IMR-90 (cell line): ENCODE data around the gene EIF3K. TPM values are rescaled to one million over a fixed set of nuclear protein-coding genes. Genes with fewer than 3 reads are reported as not detected.

Source experiments
- ATAC-seq: fragments of 200-7000 bp; cut with Tn5 transposase; 2 replicates; pipeline ENCODE4 v1.9.1; 2020; ENCODE audit warnings: low read depth, mild to moderate bottlenecking, moderate library complexity
- BruUV-seq: library from RNA; stranded (reverse); fragments of 400-500 nt; replicated peaks from 2 replicates; lab custom pipeline; 2021; lab: Mats Ljungman, UMichigan
- CTCF ChIA-PET: fragments of 300-600 bp; formaldehyde crosslinking; extraction: SDS; loops from one replicate; lab custom pipeline; 2021; ENCODE audit warnings: antibody characterized with exemption; lab: Yijun Ruan, JAX
- POLR2A ChIA-PET: fragments of 300-600 bp; sonication (Branson Sonifier 250); formaldehyde crosslinking; loops from one replicate; lab custom pipeline; 2022; ENCODE audit warnings: antibody characterized with exemption; ENCODE audit not compliant: unreplicated experiment; lab: Charles Lee
- DNase-seq: peaks from one replicate; pipeline ENCODE4 v3.0.0; 2013
- H2AFZ ChIP-seq: replicated peaks from 2 replicates; pipeline ENCODE3; 2013; ENCODE audit warnings: low read length, mild to moderate bottlenecking; ENCODE audit not compliant: poor library complexity
- H2AK5ac ChIP-seq: 2 replicates; pipeline ENCODE4 v1.6.1; 2013; ENCODE audit warnings: low read depth, low read length, inconsistent platforms
- H2AK9ac ChIP-seq: replicated peaks from 2 replicates; pipeline ENCODE3; 2013; ENCODE audit warnings: mild to moderate bottlenecking, low read depth, low read length, moderate library complexity; ENCODE audit not compliant: poor library complexity
- H2BK120ac ChIP-seq: 2 replicates; pipeline ENCODE4 v1.6.1; 2013; ENCODE audit warnings: low read depth, low read length, inconsistent platforms
- H2BK15ac ChIP-seq: 3 replicates; pipeline ENCODE4 v1.6.1; 2013; ENCODE audit warnings: low read depth, low read length, inconsistent platforms
- H2BK20ac ChIP-seq: 2 replicates; pipeline ENCODE4 v1.6.1; 2013; ENCODE audit warnings: low read depth, mild to moderate bottlenecking, inconsistent platforms, low read length, moderate library complexity
- H2BK5ac ChIP-seq: 2 replicates; pipeline ENCODE4 v1.6.1; 2013; ENCODE audit warnings: mild to moderate bottlenecking, low read depth, low read length, inconsistent platforms; ENCODE audit not compliant: poor library complexity, severe bottlenecking
- H3K14ac ChIP-seq: replicated peaks from 2 replicates; pipeline ENCODE4 v1.6.1; 2013; ENCODE audit warnings: low read depth, low read length, inconsistent platforms
- H3K18ac ChIP-seq: 2 replicates; pipeline ENCODE4 v1.6.1; 2013; ENCODE audit warnings: low read depth, low read length, control low read depth
- H3K23ac ChIP-seq: 2 replicates; pipeline ENCODE4 v1.6.1; 2013; ENCODE audit warnings: low read depth, low read length, inconsistent platforms
- H3K27ac ChIP-seq: 2 replicates; pipeline ENCODE4 v1.5.1; 2013; ENCODE audit warnings: mild to moderate bottlenecking, control low read depth, low read length; ENCODE audit not compliant: insufficient read depth
- H3K27me3 ChIP-seq: 2 replicates; pipeline ENCODE4 v1.6.1; 2013; ENCODE audit warnings: low read length; ENCODE audit not compliant: control insufficient read depth, insufficient read depth
- H3K36me3 ChIP-seq: 2 replicates; pipeline ENCODE4 v1.6.1; 2013; ENCODE audit warnings: low read length, mixed read lengths; ENCODE audit not compliant: control insufficient read depth, insufficient read depth
- H3K4ac ChIP-seq: 2 replicates; pipeline ENCODE4 v1.6.1; 2013; ENCODE audit warnings: low read depth, low read length, inconsistent platforms
- H3K4me1 ChIP-seq: 2 replicates; pipeline ENCODE4 v1.6.1; 2013; ENCODE audit warnings: low read length, mixed read lengths; ENCODE audit not compliant: control insufficient read depth, insufficient read depth
- H3K4me2 ChIP-seq: 2 replicates; pipeline ENCODE4 v1.6.1; 2013; ENCODE audit warnings: low read depth, mild to moderate bottlenecking, control low read depth, low read length, moderate library complexity
- H3K4me3 ChIP-seq: 2 replicates; pipeline ENCODE4 v1.5.1; 2013; ENCODE audit warnings: low read depth, mild to moderate bottlenecking, control low read depth, low read length, moderate library complexity; ENCODE audit not compliant: insufficient read depth
- H3K56ac ChIP-seq: 2 replicates; pipeline ENCODE4 v1.6.1; 2013; ENCODE audit warnings: low read length, inconsistent platforms; ENCODE audit not compliant: insufficient read depth; ENCODE audit errors: extremely low read depth
- H3K79me1 ChIP-seq, 2 experiments: 2 replicates each; pipeline ENCODE4 v1.6.1; 2013; ENCODE audit warnings: low read length in 2 of 2, inconsistent platforms in 1 of 2, low read depth in 1 of 2
- H3K9ac ChIP-seq: 2 replicates; pipeline ENCODE4 v1.6.1; 2013; ENCODE audit warnings: low read depth, low read length, control low read depth
- H3K9me1 ChIP-seq: 2 replicates; pipeline ENCODE4 v1.6.1; 2013; ENCODE audit warnings: low read length, inconsistent platforms; ENCODE audit not compliant: insufficient read depth
- H3K9me3 ChIP-seq: 2 replicates; pipeline ENCODE4 v1.6.1; 2013; ENCODE audit warnings: low read length; ENCODE audit not compliant: control insufficient read depth, insufficient read depth
- H4K20me1 ChIP-seq: 2 replicates; pipeline ENCODE4 v1.6.1; 2013; ENCODE audit warnings: low read length, inconsistent platforms; ENCODE audit not compliant: insufficient read depth
- H4K5ac ChIP-seq: 2 replicates; pipeline ENCODE4 v1.6.1; 2013; ENCODE audit warnings: mild to moderate bottlenecking, low read depth, low read length, control low read depth
- H4K8ac ChIP-seq, 2 experiments: 2 replicates each; pipeline ENCODE4 v1.6.1; 2013; ENCODE audit warnings: low read depth in 2 of 2, low read length in 2 of 2, control low read depth in 1 of 2, inconsistent platforms in 1 of 2
- H4K91ac ChIP-seq: 2 replicates; pipeline ENCODE4 v1.6.1; 2013; ENCODE audit warnings: low read depth, low read length, inconsistent platforms; ENCODE audit not compliant: insufficient read depth
- BHLHE40 ChIP-seq: fragments of 150-350 bp; IDR thresholded peaks from 2 replicates; pipeline ENCODE4 v1.6.1; 2016; ENCODE audit warnings: mild to moderate bottlenecking, low read depth, low read length
- CEBPB ChIP-seq: IDR thresholded peaks from 2 replicates; pipeline ENCODE4 v1.6.1; 2012; ENCODE audit warnings: low read depth, low read length, improper control_type of control experiment
- CHD1 ChIP-seq: IDR thresholded peaks from 2 replicates; pipeline ENCODE4 v1.6.1; 2012; ENCODE audit warnings: low read depth, low read length, improper control_type of control experiment
- CTCF ChIP-seq: conservative IDR thresholded peaks from 2 replicates; pipeline ENCODE4 v1.5.1; 2012; ENCODE audit warnings: mild to moderate bottlenecking, low read depth, low read length, improper control_type of control experiment
- ELK1 ChIP-seq: fragments of 150-350 bp; IDR thresholded peaks from 2 replicates; pipeline ENCODE4 v1.6.1; 2016; ENCODE audit warnings: low read depth, mild to moderate bottlenecking, low read length, moderate library complexity, borderline replicate concordance
- FOS ChIP-seq: fragments of 150-350 bp; IDR thresholded peaks from 2 replicates; pipeline ENCODE4 v1.6.1; 2016; ENCODE audit warnings: low read depth, low read length
- MAFK ChIP-seq: IDR thresholded peaks from 2 replicates; pipeline ENCODE4 v1.6.1; 2012; ENCODE audit warnings: low read depth, low read length, improper control_type of control experiment
- MAZ ChIP-seq: IDR thresholded peaks from 2 replicates; pipeline ENCODE4 v1.6.1; 2012; ENCODE audit warnings: low read depth, mild to moderate bottlenecking, low read length, improper control_type of control experiment, moderate library complexity, borderline replicate concordance
- MXI1 ChIP-seq: IDR thresholded peaks from 2 replicates; pipeline ENCODE4 v1.6.1; 2012; ENCODE audit warnings: low read depth, mild to moderate bottlenecking, low read length, moderate library complexity, borderline replicate concordance
- NFE2L2 ChIP-seq: fragments of 150-350 bp; IDR thresholded peaks from 2 replicates; pipeline ENCODE4 v1.6.1; 2016; ENCODE audit warnings: low read depth, mild to moderate bottlenecking, low read length
- POLR2A ChIP-seq: IDR thresholded peaks from 2 replicates; pipeline ENCODE4 v1.6.1; 2012; ENCODE audit warnings: mild to moderate bottlenecking, low read depth, low read length
- RAD21 ChIP-seq: IDR thresholded peaks from 2 replicates; pipeline ENCODE4 v1.6.1; 2012; ENCODE audit warnings: low read length, improper control_type of control experiment
- RCOR1 ChIP-seq: IDR thresholded peaks from 2 replicates; pipeline ENCODE4 v1.6.1; 2012; ENCODE audit warnings: mild to moderate bottlenecking, low read length, improper control_type of control experiment; ENCODE audit not compliant: insufficient replicate concordance
- RFX5 ChIP-seq: IDR thresholded peaks from 2 replicates; pipeline ENCODE4 v1.8.0; 2012; ENCODE audit warnings: low read depth, mild to moderate bottlenecking, low read length, moderate library complexity
- SMC3 ChIP-seq: fragments of 150-350 bp; IDR thresholded peaks from 2 replicates; pipeline ENCODE4 v1.6.1; 2016; ENCODE audit warnings: low read depth, mild to moderate bottlenecking, antibody characterized with exemption, low read length, moderate library complexity
- USF2 ChIP-seq: fragments of 150-350 bp; IDR thresholded peaks from 2 replicates; pipeline ENCODE4 v1.6.1; 2017; ENCODE audit warnings: mild to moderate bottlenecking, antibody characterized with exemption, low read length, low read depth
- WGBS, 2 experiments: methylation state at CpG; one replicate each; pipeline versions ENCODE4 v1.1.5 to v1.1.7; 2013; ENCODE audit warnings: missing lambda C conversion rate in 2 of 2; ENCODE audit not compliant: insufficient read length in 1 of 2; ENCODE audit errors: extremely low coverage in 2 of 2; 5-methylcytosine and 5-hydroxymethylcytosine counted together
- dilution Hi-C: fragments of 300-500 bp; cut with HindIII; formaldehyde crosslinking; loops from one replicate; pipeline ENCODE4 v1.14.3; 2018; ENCODE audit warnings: low sequenced_read_pairs; ENCODE audit not compliant: unreplicated experiment
- in situ Hi-C: fragments of 300-500 bp; cut with MboI; formaldehyde crosslinking; loops from 3 replicates; pipeline ENCODE4 v1.14.3; 2019; ENCODE audit warnings: low sequenced_read_pairs, inconsistent platforms, mixed read lengths
- intact Hi-C: fragments of 100-400 bp; cut with micrococcal nuclease; formaldehyde crosslinking; loops from 2 replicates; pipeline ENCODE4 v1.10.0; 2022
- polyA plus RNA-seq, 3 experiments: library from polyadenylated mRNA; depleted of rRNA; stranded (reverse); fragments of >200 nt; gene quantifications; 2 replicates each; pipeline ENCODE4 v1.2.3, GENCODE V29; 2012; ENCODE audit warnings: low replicate concordance in 1 of 3
- total RNA-seq: library from RNA; depleted of rRNA; stranded (reverse); fragments of >200 nt; gene quantifications from 2 replicates; pipeline ENCODE4 v1.2.3, GENCODE V29; 2012

The EIF3K gene
- total and polyA plus RNA-seq, 2 of the 4 experiments (the other 2 are of a cell fraction), result 575 to 1,137 TPM

GRCh38 chr19:38571682-38572081 is 47.3 kb upstream of the EIF3K start:
- Histone ChIP-seq H3K9me3 (no peaks in the 10 kb centered on the region), H3K4ac (no peak overlapping the region), H3K4me1 (no peaks in the 10 kb centered on the region), H4K8ac (no peak overlapping the region), H3K9ac (no peak overlapping the region), H2BK120ac (no peak overlapping the region), H4K5ac (no peak overlapping the region), H3K18ac (no peak overlapping the region), H2BK5ac (no peak overlapping the region), H3K27me3 (peaks cover 15% of the 10 kb centered on the region), H2AK9ac (no peak overlapping the region), H4K20me1 (no peaks in the 10 kb centered on the region), H3K27ac (no peak overlapping the region), H2BK15ac (no peak overlapping the region), H3K23ac (no peak overlapping the region), H3K9me1 (no peaks in the 10 kb centered on the region), H3K4me3 (no peak overlapping the region), H3K79me1 (no peaks in the 10 kb centered on the region), H2AFZ (no peak overlapping the region), H3K36me3 (no peaks in the 10 kb centered on the region), H3K56ac (no peak overlapping the region), H3K14ac (no peak overlapping the region), H4K91ac (no peak overlapping the region), H2BK20ac (no peak overlapping the region), H2AK5ac (no peak overlapping the region), H3K4me2 (no peak overlapping the region)
- POLR2A ChIA-PET, result no interaction called here
- CTCF ChIA-PET, result no interaction called here
- intact Hi-C loops, result no loop called here
- DNase-seq (no peak), ATAC-seq (no peak)
- TF ChIP-seq POLR2A, result no peak
- TF ChIP-seq CEBPB, result no peak
- no peak for TF ChIP-seq RAD21
- TF ChIP-seq NFE2L2, result no peak
- TF ChIP-seq FOS, result no peak
- no peak for TF ChIP-seq CHD1
- no peak for TF ChIP-seq MAZ
- TF ChIP-seq BHLHE40, result no peak
- TF ChIP-seq MAFK, result no peak
- TF ChIP-seq SMC3, result no peak
- TF ChIP-seq ELK1, result no peak
- no peak for TF ChIP-seq USF2
- no peak for TF ChIP-seq RFX5
- no peak for TF ChIP-seq MXI1
- no peak for TF ChIP-seq CTCF
- TF ChIP-seq RCOR1, result no peak
- no CpG with 5 or more reads among the region's 2 CpGs for WGBS, 2 experiments
- BruUV-seq, result no TSS peak
- in situ Hi-C loops, result no loop called here
- dilution Hi-C loops, result no loop called here
